AG10803 (cell line): Measurements from ENCODE around the gene ZNF33B.

ENCODE experiments used
- DNase-seq: peaks from one replicate; pipeline ENCODE4 v3.0.0; 2010; ENCODE audit warnings: low read depth
- H3K4me3 ChIP-seq: 2 replicates; pipeline ENCODE4 v1.5.1; 2011; ENCODE audit warnings: mild to moderate bottlenecking, low read length, control low read depth
- TF ChIP-seq, protein P1 (sequence below): conservative IDR thresholded peaks from 2 replicates; pipeline ENCODE4 v1.5.1; 2011; ENCODE audit warnings: mild to moderate bottlenecking, low read length, control low read depth, inconsistent platforms

ZNF33B gene

DNA sequence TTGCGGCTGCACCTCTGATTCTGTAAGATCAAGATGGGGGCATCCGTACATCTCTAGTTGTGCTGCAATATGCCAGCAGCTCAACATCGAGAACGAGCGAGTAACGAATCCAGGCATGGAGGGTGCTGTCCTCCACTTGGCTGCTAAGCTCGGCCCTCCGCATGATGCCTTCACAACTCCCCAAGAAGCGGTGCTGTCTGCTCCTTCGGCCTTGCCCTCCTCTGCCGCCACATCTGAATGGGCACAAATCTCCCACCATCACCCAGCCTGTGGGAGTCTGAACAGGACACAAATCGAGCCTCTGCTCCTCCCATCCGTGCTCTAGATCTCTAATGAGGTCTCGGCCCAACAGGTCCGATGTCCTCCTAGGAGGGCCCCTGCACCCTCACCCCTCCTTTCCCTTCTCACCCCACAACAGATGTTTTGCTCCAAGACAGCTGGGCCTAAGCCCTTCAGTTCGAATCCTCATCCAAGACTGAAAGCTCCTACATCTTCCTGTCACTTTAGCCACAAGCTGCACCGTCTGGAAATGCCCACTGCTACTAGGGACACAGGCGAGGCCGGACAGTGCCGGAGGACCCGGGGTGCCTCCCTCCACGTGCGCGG, 86.7 kb downstream of the ZNF33B start:
- TF ChIP-seq, protein P1, sequence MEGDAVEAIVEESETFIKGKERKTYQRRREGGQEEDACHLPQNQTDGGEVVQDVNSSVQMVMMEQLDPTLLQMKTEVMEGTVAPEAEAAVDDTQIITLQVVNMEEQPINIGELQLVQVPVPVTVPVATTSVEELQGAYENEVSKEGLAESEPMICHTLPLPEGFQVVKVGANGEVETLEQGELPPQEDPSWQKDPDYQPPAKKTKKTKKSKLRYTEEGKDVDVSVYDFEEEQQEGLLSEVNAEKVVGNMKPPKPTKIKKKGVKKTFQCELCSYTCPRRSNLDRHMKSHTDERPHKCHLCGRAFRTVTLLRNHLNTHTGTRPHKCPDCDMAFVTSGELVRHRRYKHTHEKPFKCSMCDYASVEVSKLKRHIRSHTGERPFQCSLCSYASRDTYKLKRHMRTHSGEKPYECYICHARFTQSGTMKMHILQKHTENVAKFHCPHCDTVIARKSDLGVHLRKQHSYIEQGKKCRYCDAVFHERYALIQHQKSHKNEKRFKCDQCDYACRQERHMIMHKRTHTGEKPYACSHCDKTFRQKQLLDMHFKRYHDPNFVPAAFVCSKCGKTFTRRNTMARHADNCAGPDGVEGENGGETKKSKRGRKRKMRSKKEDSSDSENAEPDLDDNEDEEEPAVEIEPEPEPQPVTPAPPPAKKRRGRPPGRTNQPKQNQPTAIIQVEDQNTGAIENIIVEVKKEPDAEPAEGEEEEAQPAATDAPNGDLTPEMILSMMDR = no peak
- H3K4me3 ChIP-seq = peak overlapping the region; percentile 88
- DNase-seq = peak; percentile 4

DNA sequence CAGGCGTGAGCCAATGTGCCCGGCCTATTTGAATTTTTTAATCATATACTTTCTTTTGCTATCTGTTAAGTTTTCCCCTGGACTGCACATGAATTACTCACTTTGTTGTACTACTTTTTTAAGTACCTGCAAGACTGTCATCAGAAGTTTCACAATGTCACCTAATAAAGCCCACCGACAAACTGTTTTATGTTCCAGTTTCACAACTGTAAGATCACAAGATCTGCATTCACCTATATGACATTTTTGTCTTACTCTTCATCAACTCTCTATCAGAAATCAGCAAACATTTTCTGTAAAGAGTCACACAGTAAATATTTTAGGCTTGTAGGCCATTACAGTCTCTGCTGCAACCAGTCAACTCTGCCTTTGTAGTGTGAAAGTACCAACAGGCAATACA, 88.5 kb downstream of the ZNF33B start:
- TF ChIP-seq, protein P1 = no peak

DNA sequence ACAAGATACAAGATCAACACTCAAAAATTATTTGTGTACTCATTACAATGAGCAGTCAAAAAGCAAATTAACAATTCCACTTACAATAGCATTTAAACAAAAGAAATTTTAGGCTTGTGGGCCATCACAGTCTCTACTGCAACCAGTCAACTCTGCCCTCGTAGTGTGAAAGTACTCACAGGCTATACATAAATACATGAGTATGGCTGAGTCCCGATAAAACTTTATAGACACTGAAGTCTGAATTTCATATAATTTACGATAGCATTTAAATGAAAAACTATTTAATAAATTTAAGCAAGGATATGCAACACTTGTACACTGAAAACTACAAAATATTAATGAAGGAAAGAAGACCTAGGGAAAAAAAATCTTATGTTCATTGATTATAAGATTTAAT, 90.1 kb downstream of the ZNF33B start:
- TF ChIP-seq, protein P1 = no peak
- H3K4me3 ChIP-seq = no peak overlapping the region
- no peak for DNase-seq

More for the DNA sequence above, 88.5 kb downstream of the ZNF33B start:
- no peak overlapping the region for H3K4me3 ChIP-seq
- no peak for DNase-seq

DNA sequence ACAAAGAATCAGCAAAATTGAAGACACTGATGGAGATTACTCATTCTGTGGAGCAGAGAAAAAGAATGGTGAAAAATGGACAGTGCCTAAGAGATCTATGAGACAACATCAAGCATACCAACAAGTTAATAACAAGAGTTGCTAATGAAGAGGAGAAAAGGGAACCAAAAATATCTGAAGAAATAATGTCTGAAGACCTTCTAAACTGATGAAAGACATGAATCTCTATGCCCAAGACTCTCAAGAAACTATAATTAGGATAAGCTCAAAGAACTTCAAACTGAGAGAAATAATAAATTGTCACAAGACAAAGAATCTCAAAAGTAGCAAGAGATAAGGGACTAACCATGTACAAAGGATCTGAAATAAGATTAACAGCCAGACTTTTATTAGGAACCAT, 93.4 kb downstream of the ZNF33B start:
- H3K4me3 ChIP-seq = no peak overlapping the region
- no peak for DNase-seq
- TF ChIP-seq, protein P1 = no peak

DNA sequence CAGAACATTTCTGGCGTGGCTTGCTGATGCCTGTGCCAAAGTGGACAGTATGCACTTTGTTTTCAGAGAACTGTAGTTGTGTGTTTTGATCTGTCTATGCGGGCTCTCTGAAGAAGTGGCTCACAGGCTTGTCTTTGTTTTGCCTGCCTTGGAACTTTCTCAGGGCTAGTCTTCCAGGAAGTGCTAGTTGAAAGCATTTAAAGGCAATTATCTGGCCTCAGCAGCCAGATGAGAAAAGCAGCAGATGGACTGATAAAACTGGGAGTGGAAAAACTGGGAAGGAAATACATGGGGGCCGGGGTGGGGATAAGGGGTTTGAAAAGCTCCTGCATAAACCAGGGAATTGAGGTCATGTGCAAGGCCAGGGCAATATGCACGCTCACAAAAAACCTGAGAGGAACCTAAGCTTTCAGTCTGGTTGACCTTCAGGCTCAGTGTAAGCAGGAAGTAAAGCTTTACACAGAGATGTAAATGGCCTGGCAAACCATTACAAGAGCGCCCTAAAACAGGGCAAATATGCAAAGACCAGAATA, 94.5 kb downstream of the ZNF33B start:
- TF ChIP-seq, protein P1 = no peak

More for the DNA sequence above, 94.5 kb downstream of the ZNF33B start:
- DNase-seq = no peak
- no peak overlapping the region for H3K4me3 ChIP-seq
